ENCODE measurements around the gene NRXN3.

NRXN3 gene

GRCh38 chr14:79890527-79890926, 1720.4 kb downstream of the NRXN3 start:
- DNase-seq = no peak

GRCh38 chr14:79896009-79896408, 1725.8 kb downstream of the NRXN3 start:
- no peak for DNase-seq

GRCh38 chr14:79899610-79900009, 1729.4 kb downstream of the NRXN3 start:
- no peak for DNase-seq

- DNase-seq = no peak
Observed at GRCh38 chr14:79904497-79904896, 1734.3 kb downstream of the NRXN3 start.

GRCh38 chr14:79906994-79907393, 1736.8 kb downstream of the NRXN3 start:
- no peak for DNase-seq

GRCh38 chr14:79910086-79910485, 1739.9 kb downstream of the NRXN3 start:
- DNase-seq = no peak

GRCh38 chr14:79911744-79912143, 1741.6 kb downstream of the NRXN3 start:
- no peak for DNase-seq

- DNase-seq = no peak
Observed at GRCh38 chr14:79914595-79914994, 1744.4 kb downstream of the NRXN3 start.

- DNase-seq = no peak
Observed at GRCh38 chr14:79915406-79915805, 1745.2 kb downstream of the NRXN3 start.

GRCh38 chr14:79916281-79916680, 1746.1 kb downstream of the NRXN3 start:
- no peak for DNase-seq

- no peak for DNase-seq
Observed at GRCh38 chr14:79916892-79917291, 1746.7 kb downstream of the NRXN3 start.

All from activated CD4-positive, alpha-beta T cell treated with anti-CD3 and anti-CD28 coated beads, Interleukin-2, amount 50 U/mL, for 48 hours (primary cell).